GM21447 (cell line): ENCODE data around the gene SPDYC.
A peak's percentile ranks its signal among the peaks of the same experiment; 100 is the strongest.
"Not testable (repeated sequence)": the region's sequence is repeated elsewhere in the genome, so short reads cannot be mapped to it uniquely, and the experiment has no call there.

Experiments
- ATAC-seq: cut with Tn5 transposase; IDR thresholded peaks from one replicate; pipeline ENCODE4 v1.9.1; 2021; ENCODE audit not compliant: unreplicated experiment

The SPDYC gene

GRCh38 chr11:65133724-65134123, 36.3 kb upstream of the SPDYC start:
- ATAC-seq = no peak

- ATAC-seq = peak; percentile 52
These were observed 35.6 kb upstream of the SPDYC start, which contains the start of gene SYVN1 for GRCh38 chr11:65134240-65134951. TSS of gene SYVN1 (minus strand) at chr11:65134519. CDS start at chr11:65133601, 918 bp downstream.

- peak; percentile 68 for ATAC-seq
These were observed 34.9 kb upstream of the SPDYC start for GRCh38 chr11:65134952-65135632.

DNA sequence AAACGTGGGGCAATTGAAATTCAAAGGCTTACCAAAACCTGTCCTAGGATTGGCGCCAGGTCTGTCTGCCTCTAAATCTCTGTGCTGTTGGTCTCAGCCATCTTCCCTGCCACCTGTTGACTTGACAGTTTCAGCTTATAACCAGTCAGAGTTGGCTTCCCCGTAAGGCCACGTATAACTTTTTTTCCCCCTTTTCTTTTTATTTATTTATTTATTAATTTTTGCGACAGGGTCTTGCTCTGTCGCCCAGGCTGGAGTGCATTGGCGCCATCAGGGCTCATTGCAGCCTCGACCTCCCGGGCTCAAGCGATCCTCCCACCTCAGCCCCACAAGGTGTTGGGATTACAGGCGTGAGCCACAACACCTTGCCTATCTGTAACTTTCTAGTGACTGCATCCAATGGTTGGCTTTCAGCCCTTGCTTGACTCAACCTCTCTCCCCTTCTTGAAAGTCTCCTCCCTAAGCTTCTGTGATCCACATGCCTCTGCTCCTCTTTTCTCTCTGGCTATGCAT, 34.3 kb upstream of the SPDYC start:
- no peak for ATAC-seq

GRCh38 chr11:65136515-65137096, 33.4 kb upstream of the SPDYC start:
- ATAC-seq = no peak

DNA sequence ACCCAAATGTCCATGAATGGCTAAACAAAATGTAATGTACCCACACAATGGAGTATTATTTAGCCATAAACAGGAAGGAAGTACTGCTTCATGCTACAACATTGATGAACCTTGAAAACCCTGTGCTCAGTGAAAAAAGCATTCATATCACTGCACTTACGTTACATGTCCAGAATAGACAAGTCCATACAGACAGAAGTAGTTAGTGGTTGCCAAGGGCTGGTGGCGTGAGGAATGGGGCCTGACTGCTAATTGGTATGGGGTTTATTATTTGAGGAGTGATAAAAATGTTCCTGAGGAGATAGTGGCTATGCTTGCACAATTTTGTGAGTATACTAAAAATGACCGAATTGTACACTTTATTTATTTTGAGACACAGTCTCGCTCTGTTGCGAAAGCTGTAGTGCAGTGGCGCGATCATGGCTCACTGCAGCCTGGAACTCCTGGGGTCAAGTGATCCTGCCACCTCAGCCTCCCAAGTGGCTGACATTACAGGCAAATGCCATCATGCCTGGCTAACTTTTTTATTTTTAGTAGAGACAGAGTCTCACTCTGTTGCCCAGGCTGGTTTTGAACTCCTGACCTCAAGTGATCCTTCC, 28.0 kb upstream of the SPDYC start:
- no peak for ATAC-seq

DNA sequence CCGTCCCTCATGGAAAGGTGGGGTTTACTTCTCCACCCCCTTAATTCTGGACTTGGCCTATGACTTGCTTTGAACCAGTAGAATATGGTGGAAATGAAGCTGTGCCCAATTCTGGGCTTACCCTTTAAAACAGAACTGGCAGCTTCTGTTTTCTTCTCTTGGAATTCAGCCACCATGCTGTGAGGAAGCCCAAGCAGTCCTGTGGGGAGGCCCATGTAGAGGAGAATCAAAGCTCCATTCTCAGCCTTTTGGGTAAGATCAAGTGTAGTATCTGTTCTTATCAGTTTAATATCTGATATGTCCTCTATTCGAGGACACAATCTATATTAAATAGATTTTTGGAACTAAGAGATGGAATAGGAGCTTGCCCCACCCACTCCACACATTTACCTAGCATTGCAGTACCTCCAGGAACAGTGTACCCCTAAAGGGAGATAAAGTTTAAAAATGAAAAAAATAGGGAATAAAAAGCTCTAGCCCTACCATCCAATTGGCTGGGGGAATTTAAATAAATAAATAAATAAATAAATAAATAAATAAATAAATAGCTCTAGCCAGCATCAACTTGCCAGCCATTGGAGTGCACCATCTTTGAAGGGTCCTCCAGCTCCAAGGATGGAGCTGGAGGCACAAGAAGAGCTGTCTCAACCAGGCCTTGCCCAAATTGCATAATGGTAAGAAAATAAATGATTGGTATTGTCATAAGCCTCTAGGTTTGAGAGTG, 22.5 kb upstream of the SPDYC start:
- ATAC-seq = no peak

DNA sequence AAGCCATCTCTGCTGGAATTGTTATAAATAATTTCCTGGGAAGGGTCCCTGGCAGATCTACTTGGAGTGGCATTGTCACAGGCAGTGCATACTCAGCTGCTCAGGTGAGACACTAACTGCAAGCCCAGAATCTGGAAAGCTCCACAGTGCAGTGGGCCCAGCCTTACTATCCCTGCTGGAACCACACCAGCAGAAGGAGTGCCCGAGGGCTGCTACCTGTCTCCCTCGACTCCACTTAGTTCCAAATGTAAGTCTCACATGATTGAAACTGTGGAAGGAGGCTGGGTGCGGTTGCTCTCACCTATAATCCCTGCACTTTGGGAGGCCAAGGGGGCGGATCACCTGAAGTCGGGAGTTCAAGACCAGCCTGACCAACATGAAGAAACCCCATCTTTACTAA, 21.4 kb upstream of the SPDYC start:
- no peak for ATAC-seq

- ATAC-seq = not testable (repeated sequence)
These were observed 19.9 kb upstream of the SPDYC start for GRCh38 chr11:65150131-65150508.

- peak; percentile 48 for ATAC-seq
These were observed 19.3 kb upstream of the SPDYC start for GRCh38 chr11:65150509-65151299.

GRCh38 chr11:65151331-65151899, 18.6 kb upstream of the SPDYC start:
- no peak for ATAC-seq

GRCh38 chr11:65152122-65152521, 17.9 kb upstream of the SPDYC start:
- ATAC-seq = no peak

DNA sequence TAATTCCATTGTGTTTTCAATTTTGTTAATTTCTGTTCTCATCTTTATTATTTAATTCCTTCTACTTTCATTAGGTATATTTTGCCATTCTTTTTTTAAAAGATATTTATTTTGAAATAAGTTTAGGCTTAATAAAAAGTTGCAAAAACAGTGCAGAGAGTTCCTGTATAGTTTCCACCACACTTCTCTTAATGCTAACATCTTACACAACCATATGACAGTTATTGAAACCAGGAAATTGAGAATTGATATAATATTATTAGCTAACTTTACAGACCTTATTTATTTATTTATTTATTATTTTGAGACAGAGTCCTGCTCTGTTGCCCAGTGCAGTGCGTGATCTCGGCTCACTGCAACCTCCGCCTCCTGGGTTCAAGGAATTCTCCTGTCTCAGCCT, 13.8 kb upstream of the SPDYC start:
- ATAC-seq = no peak

DNA sequence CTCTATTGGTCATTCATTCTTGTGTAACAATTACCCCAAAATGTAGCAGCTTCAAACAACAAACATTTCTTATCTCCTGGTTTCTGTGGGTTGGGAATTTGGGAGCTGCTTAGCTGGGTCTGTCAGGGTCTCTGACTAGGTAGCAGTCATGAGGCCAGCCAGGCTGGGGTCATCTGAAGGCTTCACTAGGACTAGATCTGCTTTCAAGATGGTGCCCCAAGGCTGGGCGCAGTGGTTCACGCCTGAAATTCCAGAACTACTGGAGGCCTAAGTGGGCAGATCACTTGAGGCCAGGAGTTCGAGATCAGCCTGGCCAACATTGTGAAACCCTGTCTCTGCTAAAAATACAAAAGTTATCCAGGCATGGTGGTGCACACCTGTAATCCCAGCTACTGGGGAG, 13.1 kb upstream of the SPDYC start:
- ATAC-seq = no peak

- no peak for ATAC-seq
These were observed 12.7 kb upstream of the SPDYC start for GRCh38 chr11:65157336-65157735.

GRCh38 chr11:65159012-65159411, 11.0 kb upstream of the SPDYC start:
- ATAC-seq = peak; percentile 83

DNA sequence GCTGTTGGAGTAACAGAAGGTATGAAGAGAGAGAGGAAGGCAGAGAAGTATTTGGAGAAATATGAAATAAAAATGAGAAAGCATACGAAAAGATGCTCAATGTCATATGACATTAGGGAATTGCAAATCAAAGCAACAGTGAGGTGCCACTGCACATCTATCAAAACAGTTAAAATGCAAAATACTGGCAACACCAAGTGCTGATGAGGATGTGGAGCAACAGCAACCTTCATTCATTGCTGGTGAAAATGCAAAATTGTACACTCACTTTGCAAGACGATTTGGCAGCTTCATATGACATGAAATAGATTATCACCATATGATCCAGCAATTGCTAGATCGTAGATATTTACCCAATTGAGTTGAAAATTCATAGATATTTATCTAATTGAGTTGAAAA, 9.4 kb upstream of the SPDYC start:
- no peak for ATAC-seq

DNA sequence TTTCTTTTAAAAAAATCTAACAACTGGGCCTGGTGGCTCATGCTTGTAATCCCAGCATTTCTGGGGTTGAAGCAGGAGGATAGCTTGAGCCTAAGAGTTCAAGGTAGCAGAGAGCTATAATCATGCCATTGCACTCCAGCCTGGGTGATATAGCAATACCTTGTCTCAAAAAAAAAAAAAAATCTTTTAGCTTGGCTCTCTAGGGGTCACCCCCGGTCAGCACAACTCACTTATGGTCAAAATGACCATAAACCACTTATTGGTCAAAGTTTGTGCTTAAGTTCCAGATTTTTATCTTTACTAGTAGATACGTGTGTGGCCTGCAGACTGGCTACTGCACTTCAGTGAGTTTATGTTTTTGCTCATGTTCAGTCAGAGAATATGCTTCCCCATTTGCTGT, 6.3 kb upstream of the SPDYC start:
- no peak for ATAC-seq

GRCh38 chr11:65165410-65166317, 4.4 kb upstream of the SPDYC start:
- no peak for ATAC-seq
